ENCODE results near the gene ESYT2.

ESYT2 gene

DNA sequence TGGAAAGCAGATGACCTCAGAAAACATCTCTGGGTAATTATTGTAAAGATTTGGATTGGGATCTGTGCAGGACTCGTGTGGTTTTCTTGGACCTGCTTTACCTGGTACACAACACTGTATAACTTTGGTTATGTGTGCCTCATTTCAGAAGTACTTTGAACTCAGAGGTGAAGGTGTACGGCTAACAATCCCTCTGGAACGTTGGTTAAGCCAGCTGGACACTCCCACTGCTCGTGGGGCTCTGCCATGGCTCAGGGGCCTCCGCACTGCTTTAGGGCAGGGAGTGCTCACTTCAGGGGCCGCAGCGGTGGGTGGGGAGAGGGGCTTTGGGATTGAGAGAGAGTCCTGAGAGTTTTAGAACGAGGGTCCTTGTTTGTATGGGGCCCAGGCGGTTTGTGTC is 40.6 kb upstream of the ESYT2 start:
- TF ChIP-seq RBAK (tag by site-specific recombination; IDR thresholded peaks at IDR 0.05) (no peak), ZNF529 (tag by site-specific recombination; IDR thresholded peaks at IDR 0.05; ENCODE audit: insufficient replicate concordance) (no peak), ZNF660 (tag by site-specific recombination; IDR thresholded peaks at IDR 0.05) (no peak), ZNF600 (tag by site-specific recombination; IDR thresholded peaks at IDR 0.05) (no peak), OSR2 (tag by site-specific recombination; IDR thresholded peaks at IDR 0.05) (no peak), TCF7L2 (IDR thresholded peaks at IDR 0.05; ENCODE audit: borderline replicate concordance, low read depth, low read length) (no peak), ZNF24 (tag by site-specific recombination; IDR thresholded peaks at IDR 0.05) (no peak), ZNF184 (tag by site-specific recombination; IDR thresholded peaks at IDR 0.05) (no peak), ZNF558 (tag by site-specific recombination; IDR thresholded peaks at IDR 0.05) (no peak)
- TF ChIP-seq, protein P1, sequence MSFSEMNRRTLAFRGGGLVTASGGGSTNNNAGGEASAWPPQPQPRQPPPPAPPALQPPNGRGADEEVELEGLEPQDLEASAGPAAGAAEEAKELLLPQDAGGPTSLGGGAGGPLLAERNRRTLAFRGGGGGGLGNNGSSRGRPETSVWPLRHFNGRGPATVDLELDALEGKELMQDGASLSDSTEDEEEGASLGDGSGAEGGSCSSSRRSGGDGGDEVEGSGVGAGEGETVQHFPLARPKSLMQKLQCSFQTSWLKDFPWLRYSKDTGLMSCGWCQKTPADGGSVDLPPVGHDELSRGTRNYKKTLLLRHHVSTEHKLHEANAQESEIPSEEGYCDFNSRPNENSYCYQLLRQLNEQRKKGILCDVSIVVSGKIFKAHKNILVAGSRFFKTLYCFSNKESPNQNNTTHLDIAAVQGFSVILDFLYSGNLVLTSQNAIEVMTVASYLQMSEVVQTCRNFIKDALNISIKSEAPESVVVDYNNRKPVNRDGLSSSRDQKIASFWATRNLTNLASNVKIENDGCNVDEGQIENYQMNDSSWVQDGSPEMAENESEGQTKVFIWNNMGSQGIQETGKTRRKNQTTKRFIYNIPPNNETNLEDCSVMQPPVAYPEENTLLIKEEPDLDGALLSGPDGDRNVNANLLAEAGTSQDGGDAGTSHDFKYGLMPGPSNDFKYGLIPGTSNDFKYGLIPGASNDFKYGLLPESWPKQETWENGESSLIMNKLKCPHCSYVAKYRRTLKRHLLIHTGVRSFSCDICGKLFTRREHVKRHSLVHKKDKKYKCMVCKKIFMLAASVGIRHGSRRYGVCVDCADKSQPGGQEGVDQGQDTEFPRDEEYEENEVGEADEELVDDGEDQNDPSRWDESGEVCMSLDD (tag by site-specific recombination; IDR thresholded peaks at IDR 0.05) = no peak
- POLR2A ChIA-PET = no interaction called here
- CTCF ChIA-PET = interaction anchor here (1.1 kb wide), 1 partner anchor 223 kb away, joined by 3 read pairs; no protein-coding TSS in a partner anchor
- Histone ChIP-seq H3K36me3 (ENCODE audit: control insufficient read depth in 2 of 2, insufficient read depth in 1 of 2, low read length in 2 of 2) (peaks cover 8 to 34% of the 10 kb centered on the region in 2 experiments; a peak in 2 of 3 replicates), H3K4me1 (ENCODE audit: control insufficient read depth, insufficient read depth, low read length) (no peaks in the 10 kb centered on the region), H3K27ac (ENCODE audit: extremely low read depth, low read depth, low read length) (no peak overlapping the region), H3K4me3 (ENCODE audit: low read depth, low read length) (no peak overlapping the region), H3K9me3 (ENCODE audit: control insufficient read depth, insufficient read depth, low read depth, low read length) (no peaks in the 10 kb centered on the region)

DNA sequence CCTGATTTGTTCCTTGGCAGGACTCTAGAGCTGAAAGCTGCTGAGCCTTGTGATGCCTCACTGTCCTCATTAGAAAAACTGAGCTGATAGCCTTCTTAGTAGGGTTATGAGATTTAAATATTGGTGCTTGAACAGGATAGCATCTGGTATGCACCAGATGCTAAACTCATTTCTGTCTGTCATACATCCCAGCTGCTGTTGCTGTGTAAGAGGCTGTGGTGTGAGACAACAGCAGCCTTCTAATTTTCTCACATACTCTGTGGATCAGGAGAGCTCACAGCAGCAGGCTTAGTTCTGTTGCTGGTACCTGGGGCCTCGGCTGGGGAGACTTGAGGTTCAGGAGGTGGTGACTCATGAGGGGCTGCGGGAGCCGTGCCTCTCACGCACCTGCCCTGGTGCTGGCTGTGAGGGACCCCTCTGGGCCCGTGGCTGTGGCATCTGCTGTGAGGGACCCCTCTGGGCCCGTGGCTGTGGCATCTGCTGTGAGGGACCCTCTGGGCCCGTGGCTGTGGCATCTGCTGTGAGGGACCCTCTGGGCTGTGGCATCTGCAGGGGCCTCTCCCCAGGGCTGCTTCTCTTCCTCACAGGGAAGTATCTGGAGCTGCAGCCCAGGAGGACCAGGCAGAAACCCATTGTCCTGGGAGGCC is 39.6 kb upstream of the ESYT2 start:
- Histone ChIP-seq H3K4me3 (ENCODE audit: low read depth, low read length) (no peak overlapping the region), H3K9me3 (ENCODE audit: control insufficient read depth, insufficient read depth, low read depth, low read length) (no peaks in the 10 kb centered on the region), H3K36me3 (ENCODE audit: control insufficient read depth in 2 of 2, insufficient read depth in 1 of 2, low read length in 2 of 2) (peaks cover 8 to 25% of the 10 kb centered on the region in 2 experiments; a peak in 2 of 3 replicates), H3K4me1 (ENCODE audit: control insufficient read depth, insufficient read depth, low read length) (no peaks in the 10 kb centered on the region), H3K27ac (ENCODE audit: extremely low read depth, low read depth, low read length) (no peak overlapping the region)
- TF ChIP-seq ZNF571 (tag by site-specific recombination; IDR thresholded peaks at IDR 0.05) = no peak
- TF ChIP-seq ZIC2 (tag by site-specific recombination; IDR thresholded peaks at IDR 0.05) = peak; percentile 34
- ChIA-PET CTCF (interaction anchor here (1.1 to 1.3 kb wide), 2 partner anchors 16 to 222 kb away, joined by 3 to 5 read pairs; no protein-coding TSS in a partner anchor), POLR2A (no interaction called here)

DNA sequence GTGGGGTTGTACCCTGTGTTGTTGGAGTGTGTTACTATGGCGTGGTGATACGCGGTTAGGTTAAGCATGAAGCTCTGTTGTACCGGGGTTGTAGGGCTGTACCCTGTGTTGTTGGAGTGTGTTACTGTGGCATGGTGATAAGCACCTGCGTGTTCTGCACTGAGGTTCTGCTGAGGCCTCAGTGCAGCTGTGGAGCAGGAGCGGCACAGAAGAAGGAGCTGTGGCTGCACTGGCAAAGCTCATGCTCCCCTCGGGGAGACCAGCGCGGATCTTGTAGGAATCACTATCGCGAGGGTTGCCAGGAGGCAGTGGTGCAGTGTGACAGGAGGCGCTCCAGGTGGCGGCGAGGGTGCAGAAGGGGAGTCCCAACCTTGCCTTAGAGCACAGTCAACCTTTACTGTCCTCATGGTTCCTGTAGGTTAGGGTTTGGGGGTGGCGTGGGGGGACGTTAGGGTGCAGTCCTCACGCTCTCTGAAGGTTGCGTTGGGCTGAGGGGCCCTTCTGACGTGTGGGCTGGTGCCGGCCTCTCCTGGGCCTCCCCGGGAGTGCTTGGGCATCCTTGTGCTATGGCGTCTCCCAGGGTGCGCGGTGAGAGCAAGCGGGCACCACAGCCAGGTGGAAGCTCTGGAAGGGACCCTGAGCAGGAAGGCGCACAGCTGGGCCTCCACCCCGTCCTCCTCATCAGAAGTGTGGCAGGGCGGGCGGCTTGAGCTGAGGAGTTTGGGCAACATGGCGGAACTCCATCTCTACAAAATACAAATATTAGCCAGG is 38.1 kb upstream of the ESYT2 start:
- ChIA-PET POLR2A (no interaction called here), CTCF (interaction anchor here (1.3 kb wide), 1 partner anchor 18 kb away, joined by 5 read pairs; no protein-coding TSS in a partner anchor)
- TF ChIP-seq ZNF843 (tag by site-specific recombination; IDR thresholded peaks at IDR 0.05) = no peak
- no peak for TF ChIP-seq ZNF510 (tag by site-specific recombination; IDR thresholded peaks at IDR 0.05; ENCODE audit: insufficient replicate concordance)
- TF ChIP-seq ZNF324 (tag by site-specific recombination; IDR thresholded peaks at IDR 0.05) = no peak
- no peak for TF ChIP-seq ZNF768 (tag by site-specific recombination; IDR thresholded peaks at IDR 0.05)
- TF ChIP-seq, protein P2, sequence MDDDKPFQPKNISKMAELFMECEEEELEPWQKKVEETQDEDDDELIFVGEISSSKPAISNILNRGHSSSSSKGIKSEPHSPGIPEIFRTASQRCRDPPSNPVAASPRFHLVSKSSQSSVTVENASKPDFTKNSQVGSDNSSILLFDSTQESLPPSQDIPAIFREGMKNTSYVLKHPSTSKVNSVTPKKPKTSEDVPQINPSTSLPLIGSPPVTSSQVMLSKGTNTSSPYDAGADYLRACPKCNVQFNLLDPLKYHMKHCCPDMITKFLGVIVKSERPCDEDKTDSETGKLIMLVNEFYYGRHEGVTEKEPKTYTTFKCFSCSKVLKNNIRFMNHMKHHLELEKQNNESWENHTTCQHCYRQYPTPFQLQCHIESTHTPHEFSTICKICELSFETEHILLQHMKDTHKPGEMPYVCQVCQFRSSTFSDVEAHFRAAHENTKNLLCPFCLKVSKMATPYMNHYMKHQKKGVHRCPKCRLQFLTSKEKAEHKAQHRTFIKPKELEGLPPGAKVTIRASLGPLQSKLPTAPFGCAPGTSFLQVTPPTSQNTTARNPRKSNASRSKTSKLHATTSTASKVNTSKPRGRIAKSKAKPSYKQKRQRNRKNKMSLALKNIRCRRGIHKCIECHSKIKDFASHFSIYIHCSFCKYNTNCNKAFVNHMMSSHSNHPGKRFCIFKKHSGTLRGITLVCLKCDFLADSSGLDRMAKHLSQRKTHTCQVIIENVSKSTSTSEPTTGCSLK (tag by site-specific recombination; IDR thresholded peaks at IDR 0.05) = no peak
- no peak for TF ChIP-seq ZNF596 (tag by site-specific recombination; IDR thresholded peaks at IDR 0.05)
- no peak for TF ChIP-seq ZBTB21 (tag by site-specific recombination; IDR thresholded peaks at IDR 0.05)
- TF ChIP-seq YY1 (tag by site-specific recombination; IDR thresholded peaks at IDR 0.05) = no peak
- Histone ChIP-seq H3K4me3 (ENCODE audit: low read depth, low read length) (no peak overlapping the region), H3K4me1 (ENCODE audit: control insufficient read depth, insufficient read depth, low read length) (no peaks in the 10 kb centered on the region), H3K36me3 (ENCODE audit: control insufficient read depth in 2 of 2, insufficient read depth in 1 of 2, low read length in 2 of 2) (peaks cover 8 to 19% of the 10 kb centered on the region in 2 experiments; a peak in 2 of 3 replicates), H3K9me3 (ENCODE audit: control insufficient read depth, insufficient read depth, low read depth, low read length) (no peaks in the 10 kb centered on the region), H3K27ac (ENCODE audit: extremely low read depth, low read depth, low read length) (no peak overlapping the region)
